DMS79 treated with DMSO at 0.1 percent for 48 hours (cell line): ENCODE measurements around the gene TBC1D17.
A peak's percentile ranks its signal among the peaks of the same experiment; 100 is the strongest.

Experiments
- DNase-seq: peaks from one replicate; lab custom pipeline; 2025; lab: John Stamatoyannopoulos, UW

The TBC1D17 gene

DNA sequence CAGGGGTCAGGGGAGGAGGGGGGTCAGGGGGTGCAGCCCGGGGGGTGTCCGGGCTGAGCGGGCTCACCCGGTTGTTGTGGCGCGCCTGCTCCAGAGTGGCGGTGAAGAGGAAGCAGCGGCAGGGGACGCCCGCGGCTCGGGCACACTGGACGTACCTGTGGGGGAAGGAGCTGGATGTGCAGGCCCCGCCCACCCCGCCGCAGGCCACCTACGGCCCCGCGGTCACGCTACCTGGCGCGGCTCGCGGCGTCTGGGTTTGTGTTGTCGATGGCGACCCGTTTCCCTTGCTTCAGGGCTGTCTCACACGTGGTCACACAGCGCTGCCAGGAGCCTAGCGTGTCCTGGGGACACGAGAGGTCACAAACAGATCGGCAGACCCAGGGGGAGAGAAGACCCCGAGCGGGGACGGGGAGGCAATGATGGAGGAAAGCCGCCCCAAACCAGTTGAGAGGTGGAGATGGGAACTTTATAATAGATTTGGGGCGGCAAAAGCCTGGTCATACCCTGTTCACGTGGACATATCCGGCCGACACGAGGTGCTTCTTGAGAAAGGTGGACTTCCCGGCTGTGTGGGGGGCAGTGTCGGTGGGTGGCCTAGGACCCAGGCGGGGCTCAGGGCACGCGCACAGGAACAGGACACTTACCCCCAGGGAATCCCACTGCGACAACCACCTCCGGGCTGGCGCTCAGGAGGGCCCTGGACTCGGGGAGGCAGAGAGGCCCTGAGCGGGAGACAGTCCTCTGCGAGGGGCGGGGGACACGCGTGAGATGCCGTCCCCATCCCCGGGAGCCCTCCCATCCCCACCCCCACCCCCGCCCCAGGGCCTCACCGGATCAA lies 15.7 kb upstream of the TBC1D17 start:
- no peak for DNase-seq

DNA sequence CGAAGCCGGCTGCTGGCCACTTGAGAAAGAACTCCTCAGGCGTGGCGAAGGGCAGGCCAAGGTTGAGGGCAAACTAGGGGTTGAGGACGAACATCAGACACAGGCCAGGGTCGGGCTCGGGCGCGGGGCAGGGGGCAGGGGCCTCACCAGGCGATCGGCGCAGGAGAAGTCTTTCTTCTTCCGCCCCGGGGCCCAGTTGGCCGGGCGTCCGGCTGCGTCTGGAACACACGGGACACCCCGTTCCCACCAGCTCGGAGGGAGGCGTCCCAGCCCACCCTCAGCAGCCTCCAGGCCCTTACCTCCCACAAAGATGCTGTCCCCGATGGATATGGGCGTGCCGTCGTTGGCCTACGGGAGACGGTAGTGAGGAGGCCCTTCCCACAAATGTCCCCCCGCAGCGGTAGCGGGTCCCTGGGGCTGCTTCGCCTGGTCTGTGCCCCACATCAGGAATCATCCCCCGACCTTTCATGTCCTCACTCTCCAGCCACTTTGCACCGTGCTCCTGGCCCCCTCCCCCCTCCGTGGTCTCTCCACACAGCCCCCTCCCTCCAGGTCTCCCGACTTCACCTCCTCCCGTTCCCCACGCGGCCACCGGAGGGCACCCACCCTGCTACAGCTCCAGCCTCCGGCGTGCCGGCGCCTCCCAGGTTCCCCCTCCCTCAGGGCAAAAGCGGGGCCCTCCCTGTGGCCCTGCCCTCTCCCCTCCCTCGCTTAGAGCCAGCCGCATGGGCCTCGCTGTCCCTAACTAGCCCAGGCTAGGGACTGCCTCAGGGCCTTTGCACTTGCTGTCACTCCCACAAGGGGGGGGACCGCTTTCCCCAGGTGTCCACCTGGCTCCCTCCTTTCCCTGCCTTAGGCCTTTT lies 14.9 kb upstream of the TBC1D17 start:
- no peak for DNase-seq

GRCh38 chr19:49863254-49863934 lies 14.1 kb upstream of the TBC1D17 start:
- DNase-seq: no peak

GRCh38 chr19:49863935-49864320 lies 13.6 kb upstream of the TBC1D17 start:
- DNase-seq: no peak

DNA sequence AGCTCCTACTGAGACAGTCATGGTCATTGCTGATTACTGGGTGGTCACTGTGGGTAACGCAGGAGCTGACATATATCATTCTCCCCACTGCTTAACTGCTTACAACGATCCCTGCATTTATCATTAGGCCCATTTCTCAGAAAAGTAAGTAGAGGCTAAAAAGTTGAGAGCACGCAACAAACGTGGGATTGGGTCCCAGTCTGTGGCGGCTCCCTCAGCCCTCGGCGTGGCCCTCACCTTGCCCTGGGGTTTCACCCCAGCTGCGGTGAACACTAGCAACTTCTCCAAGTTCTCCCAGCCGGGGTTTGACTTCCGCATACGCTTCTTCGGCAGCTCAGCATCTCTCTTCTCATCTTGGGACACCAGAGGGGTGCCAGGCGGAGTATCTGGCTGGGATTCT lies 12.6 kb upstream of the TBC1D17 start:
- no peak for DNase-seq

- peak; percentile 91 for DNase-seq
Measured at GRCh38 chr19:49866933-49867782, 10.3 kb upstream of the TBC1D17 start, which contains the start of gene PNKP. TSS of gene PNKP (minus strand) at chr19:49867576. CDS start at chr19:49867204, 372 bp downstream.

DNA sequence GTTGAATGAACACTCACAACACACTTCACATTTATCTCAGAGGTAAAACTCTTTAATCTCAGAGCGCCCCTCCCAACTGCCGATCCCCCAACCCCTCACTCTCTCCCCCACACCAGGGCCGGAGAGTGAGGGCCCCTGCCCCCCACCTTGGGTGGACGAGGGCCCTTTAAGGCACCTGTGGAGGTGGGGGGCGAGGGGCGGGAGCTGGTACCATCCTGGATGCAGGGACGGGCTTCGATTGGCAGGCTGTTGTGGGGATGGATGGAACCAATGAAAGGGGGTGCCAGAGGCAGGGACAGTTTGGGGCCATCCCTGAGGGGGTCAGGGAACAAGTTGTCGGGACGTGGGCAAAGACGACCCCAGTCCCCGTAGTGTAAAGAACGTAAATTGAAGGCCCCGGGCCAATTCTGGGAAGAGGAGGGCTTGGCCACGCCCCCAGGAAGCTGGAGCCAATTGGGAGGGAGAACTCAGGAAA lies 8.5 kb upstream of the TBC1D17 start:
- DNase-seq: no peak

- DNase-seq: peak; percentile 99
Measured at GRCh38 chr19:49869484-49870308, 7.8 kb upstream of the TBC1D17 start.

GRCh38 chr19:49870309-49870901 lies 7.1 kb upstream of the TBC1D17 start:
- no peak for DNase-seq

DNA sequence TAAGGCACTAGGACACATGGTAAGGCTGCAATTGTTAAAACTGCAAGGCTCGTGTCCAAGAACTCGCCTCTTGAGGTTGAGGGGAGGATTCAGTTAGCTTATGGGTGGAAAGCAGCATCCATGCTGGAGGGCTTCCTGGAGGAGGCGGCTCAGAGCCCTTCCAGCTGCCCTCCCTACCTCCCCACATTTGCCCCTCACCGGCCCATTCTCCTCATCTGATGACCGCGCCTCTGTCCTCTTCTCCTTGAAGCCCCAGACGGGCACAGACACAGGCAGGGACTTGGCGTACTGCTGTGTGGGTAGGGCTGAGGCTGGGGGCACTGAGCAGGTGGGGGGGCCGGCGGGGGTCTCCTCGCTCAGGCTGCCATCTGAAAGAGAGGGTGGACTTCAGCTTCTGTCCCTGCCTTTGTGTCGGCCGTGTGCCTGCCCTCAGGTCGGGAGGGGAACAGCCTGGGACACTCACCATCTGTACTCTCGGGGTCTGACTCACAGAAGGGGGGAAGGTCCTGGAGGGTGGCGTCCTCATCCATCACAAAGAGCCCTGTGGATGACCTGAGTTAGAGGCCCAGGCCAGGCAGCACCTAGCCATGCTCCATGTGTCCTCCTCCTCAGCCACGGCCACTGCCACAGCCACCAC lies 6.0 kb upstream of the TBC1D17 start:
- no peak for DNase-seq

- no peak for DNase-seq
Measured at GRCh38 chr19:49872245-49873128, 5.0 kb upstream of the TBC1D17 start.

- DNase-seq: no peak
Measured at GRCh38 chr19:49873129-49873521, 4.4 kb upstream of the TBC1D17 start.

GRCh38 chr19:49873834-49874233 lies 3.7 kb upstream of the TBC1D17 start:
- DNase-seq: no peak

DNA sequence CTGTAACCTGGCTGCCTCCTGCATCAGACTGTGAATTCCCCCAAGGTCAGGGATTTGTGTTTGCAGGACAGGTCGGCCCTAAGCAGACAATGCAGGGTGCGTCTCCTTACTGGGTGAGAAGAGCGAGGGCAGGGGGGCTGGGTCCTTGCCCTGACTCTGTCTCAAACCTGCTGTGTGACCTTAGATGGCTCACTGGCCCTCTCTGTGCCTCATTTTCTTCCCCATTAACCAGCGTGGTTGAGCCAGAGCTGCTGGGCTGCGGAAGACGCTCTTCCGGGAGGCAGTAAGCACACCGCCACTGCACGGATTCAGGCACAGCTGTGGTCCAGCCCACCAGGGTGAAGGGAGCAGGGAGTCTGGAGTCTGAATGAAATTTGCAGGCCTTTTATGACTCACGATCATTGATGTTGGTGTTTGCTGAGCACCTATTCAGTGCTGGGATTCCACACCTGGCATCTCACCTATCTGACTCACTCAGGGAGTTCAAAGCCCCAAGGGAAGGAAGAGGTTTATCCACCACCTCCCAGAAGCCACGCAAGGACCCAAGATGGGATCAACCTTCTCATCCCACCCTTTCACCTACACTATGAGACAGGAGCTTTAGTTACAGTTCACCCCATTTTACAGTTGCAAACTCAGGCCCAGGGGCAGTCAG lies 2.9 kb upstream of the TBC1D17 start:
- DNase-seq: no peak

GRCh38 chr19:49875177-49875576 lies 2.3 kb upstream of the TBC1D17 start:
- DNase-seq: no peak

DNA sequence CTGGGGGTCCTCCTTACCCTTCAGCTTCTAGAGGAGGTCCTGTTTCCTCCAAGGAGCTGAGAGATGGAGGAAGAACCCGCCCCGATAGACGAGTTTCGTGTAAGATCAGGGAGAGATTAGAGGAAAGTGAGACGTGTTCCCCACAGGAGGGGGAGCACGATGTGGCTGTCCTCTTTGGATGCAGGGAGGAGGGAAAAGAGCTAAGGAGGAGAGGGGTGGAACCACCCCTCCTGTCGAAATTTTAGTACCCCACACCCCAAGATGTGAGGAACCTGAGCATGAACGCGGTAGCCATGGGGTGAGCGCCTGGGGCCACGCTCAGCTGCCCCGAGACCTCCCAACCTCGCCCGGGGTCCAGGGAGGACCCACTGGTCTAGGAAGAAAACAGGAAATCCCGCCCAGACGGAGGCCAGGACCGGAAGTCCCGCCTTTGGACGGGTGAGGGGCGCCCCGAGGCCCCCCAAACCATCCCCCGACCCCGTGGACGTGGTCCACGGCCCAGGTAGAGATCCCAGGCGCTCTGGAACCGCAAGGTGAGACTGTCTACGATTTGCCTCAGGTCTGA lies 1.6 kb upstream of the TBC1D17 start:
- peak; percentile 66 for DNase-seq

DNA sequence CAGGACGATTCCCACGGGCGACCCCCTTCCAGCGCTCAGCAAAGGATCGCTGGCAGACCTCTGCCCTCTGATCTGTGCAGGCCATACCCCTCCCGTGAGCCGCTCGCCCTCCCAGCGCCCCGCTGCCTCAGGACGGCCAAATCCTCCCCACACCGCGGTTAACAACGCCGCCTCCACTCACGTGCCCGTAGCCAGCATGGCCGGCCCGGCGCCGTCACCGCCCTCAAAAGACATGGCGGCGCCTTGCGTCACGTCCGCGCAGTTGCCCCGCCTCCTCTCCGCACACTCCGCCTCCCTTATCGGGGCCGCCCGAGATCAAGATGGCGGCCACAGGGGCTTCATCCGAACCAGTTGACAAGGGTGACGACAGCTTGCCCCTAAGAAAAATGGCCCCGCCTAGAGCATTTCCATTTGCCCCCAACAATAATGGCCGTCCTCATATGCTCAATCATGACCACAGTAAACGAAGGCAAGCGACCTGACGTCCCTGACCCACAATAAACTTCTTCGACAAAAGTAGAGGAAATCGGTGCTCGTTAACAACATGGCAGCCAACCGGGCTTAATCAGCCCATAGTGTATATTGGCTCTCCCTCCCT lies 981 bp upstream of the TBC1D17 start:
- peak; percentile 97 for DNase-seq
